ENCODE results near the gene TRIM21.

- TF ChIP-seq CTCF (IDR thresholded peaks at IDR 0.05; ENCODE audit: low read depth, low read length) (no peak), EZH2phosphoT487 (IDR thresholded peaks at IDR 0.05; ENCODE audit: low read depth) (no peak)
These were observed 7.3 kb downstream of the TRIM21 start for GRCh38 chr11:4385978-4386740.
